H1 (cell line): Measurements from ENCODE around the gene SGK1. TPM values are rescaled to one million over a fixed set of nuclear protein-coding genes. Genes with fewer than 3 reads are reported as not detected.

Experiments used
- BCL11A ChIP-seq, 2 experiments: IDR thresholded peaks; one replicate each; pipeline ENCODE4 v1.6.1; 2011; ENCODE audit warnings: low read depth in 2 of 2, low read length in 2 of 2, mild to moderate bottlenecking in 2 of 2
- BRCA1 ChIP-seq: IDR thresholded peaks from 2 replicates; pipeline ENCODE4 v1.6.1; 2012; ENCODE audit warnings: low read depth, low read length, improper control_type of control experiment
- CHD7 ChIP-seq: fragments of 300-600 bp; sonication (generic); IDR thresholded peaks from 2 replicates; pipeline ENCODE4 v1.7.1; 2012; ENCODE audit warnings: low read length, moderate library complexity, mild to moderate bottlenecking, inconsistent platforms; ENCODE audit not compliant: insufficient replicate concordance
- EP300 ChIP-seq, 2 experiments: IDR thresholded peaks; 1 replicate in 1 of 2; 2 replicates in 1 of 2; pipeline ENCODE4 v1.6.1; 2011 to 2012; ENCODE audit warnings: low read depth in 2 of 2, low read length in 2 of 2, mild to moderate bottlenecking in 2 of 2, borderline replicate concordance in 1 of 2, inconsistent platforms in 1 of 2, moderate library complexity in 1 of 2
- EZH2 ChIP-seq: fragments of 200-600 bp; sonication (generic); IDR thresholded peaks from 2 replicates; pipeline ENCODE4 v1.7.1; 2012; ENCODE audit warnings: low read depth, mild to moderate bottlenecking, moderate library complexity, low read length, inconsistent platforms; ENCODE audit not compliant: severe bottlenecking
- KDM1A ChIP-seq: fragments of 200-600, 300-600 bp; sonication (generic); IDR thresholded peaks from 2 replicates; pipeline ENCODE4 v1.7.1; 2016; ENCODE audit warnings: mild to moderate bottlenecking, low read length, borderline replicate concordance
- RAD21 ChIP-seq, 2 experiments: IDR thresholded peaks in 1 of 2; conservative IDR thresholded peaks in 1 of 2; 2 replicates each; pipeline ENCODE4 v1.6.1; 2011; ENCODE audit warnings: low read depth in 2 of 2, low read length in 2 of 2, improper control_type of control experiment in 1 of 2, inconsistent platforms in 1 of 2, mild to moderate bottlenecking in 1 of 2, moderate library complexity in 1 of 2
- RXRA ChIP-seq: IDR thresholded peaks from 2 replicates; pipeline ENCODE4 v1.6.1; 2011; ENCODE audit warnings: low read depth, mild to moderate bottlenecking, low read length, moderate library complexity; ENCODE audit not compliant: insufficient read depth
- polyA plus RNA-seq, 7 experiments: library from polyadenylated mRNA; depleted of rRNA in 3 of 7; stranded (reverse) in 5 of 7; unstranded in 2 of 7; fragments of >200 nt in 5 of 7; fragments of 200-250 nt in 2 of 7; gene quantifications; 1 replicate in 5 of 7; 2 replicates in 1 of 7; 4 replicates in 1 of 7; pipeline versions ENCODE4 v1.2.1 to v1.2.3, GENCODE V29; 2011 to 2013; ENCODE audit warnings: missing spikeins in 2 of 7, mixed read lengths in 2 of 7
- total RNA-seq: library from RNA; stranded (reverse); fragmentation: NEBNext Ultra II Directional; extraction: Animal tissue kit (Norgen Biotek cat#: 25700); gene quantifications from 2 replicates; pipeline ENCODE4 v1.2.1, GENCODE V29; 2021

SGK1 gene
- total and polyA plus RNA-seq, 2 of the 8 experiments (the other 6 are each of a cell fraction or from before 2014, with no cell fraction given) = 14.5 to 18.4 TPM

GRCh38 chr6:134307075-134307474 lies 10.8 kb downstream of the SGK1 start (continued):
- no peak for TF ChIP-seq CHD7
- TF ChIP-seq RAD21 (IDR thresholded peaks at IDR 0.05 in 1 of 2, conservative IDR thresholded peaks at IDR 0.05 in 1 of 2; ENCODE audit: low read depth in 2 of 2, low read length in 2 of 2) = no peak
- no peak for TF ChIP-seq EZH2
- TF ChIP-seq KDM1A = no peak
- no peak for TF ChIP-seq EP300 (IDR thresholded peaks at IDR 0.05; ENCODE audit: borderline replicate concordance in 1 of 2, low read depth in 2 of 2, low read length in 2 of 2)
- TF ChIP-seq BCL11A (IDR thresholded peaks at IDR 0.05; ENCODE audit: low read depth in 2 of 2, low read length in 2 of 2) = no peak
- TF ChIP-seq RXRA = no peak
- TF ChIP-seq BRCA1 = no peak
